ENCODE measurements around the gene ODC1.

DNA sequence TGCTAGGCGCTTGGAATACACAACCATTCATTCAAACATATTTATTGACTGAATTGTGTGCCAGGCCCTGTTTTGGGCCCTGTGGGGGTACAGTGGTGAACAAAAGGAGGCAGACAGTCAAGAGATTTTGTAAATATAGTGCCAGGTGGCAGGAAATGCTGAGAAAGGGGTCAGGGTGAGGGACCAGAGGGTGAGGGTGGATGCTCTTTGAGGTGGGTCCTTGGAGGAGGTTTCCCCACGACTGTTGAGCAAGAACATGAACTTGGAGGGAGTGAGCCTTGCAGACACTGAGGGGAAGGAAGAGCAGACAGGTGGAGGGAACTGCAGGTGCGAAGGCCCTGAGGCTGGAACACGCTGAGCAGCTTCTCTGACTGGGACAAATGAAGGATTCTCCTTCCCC, 40.7 kb downstream of the ODC1 start:
- TF ChIP-seq, protein P1, sequence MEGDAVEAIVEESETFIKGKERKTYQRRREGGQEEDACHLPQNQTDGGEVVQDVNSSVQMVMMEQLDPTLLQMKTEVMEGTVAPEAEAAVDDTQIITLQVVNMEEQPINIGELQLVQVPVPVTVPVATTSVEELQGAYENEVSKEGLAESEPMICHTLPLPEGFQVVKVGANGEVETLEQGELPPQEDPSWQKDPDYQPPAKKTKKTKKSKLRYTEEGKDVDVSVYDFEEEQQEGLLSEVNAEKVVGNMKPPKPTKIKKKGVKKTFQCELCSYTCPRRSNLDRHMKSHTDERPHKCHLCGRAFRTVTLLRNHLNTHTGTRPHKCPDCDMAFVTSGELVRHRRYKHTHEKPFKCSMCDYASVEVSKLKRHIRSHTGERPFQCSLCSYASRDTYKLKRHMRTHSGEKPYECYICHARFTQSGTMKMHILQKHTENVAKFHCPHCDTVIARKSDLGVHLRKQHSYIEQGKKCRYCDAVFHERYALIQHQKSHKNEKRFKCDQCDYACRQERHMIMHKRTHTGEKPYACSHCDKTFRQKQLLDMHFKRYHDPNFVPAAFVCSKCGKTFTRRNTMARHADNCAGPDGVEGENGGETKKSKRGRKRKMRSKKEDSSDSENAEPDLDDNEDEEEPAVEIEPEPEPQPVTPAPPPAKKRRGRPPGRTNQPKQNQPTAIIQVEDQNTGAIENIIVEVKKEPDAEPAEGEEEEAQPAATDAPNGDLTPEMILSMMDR (IDR thresholded peaks at IDR 0.05), result no peak
- no peak for TF ChIP-seq POLR2A (IDR thresholded peaks at IDR 0.05)
